ENCODE results near the gene SHC3. TPM values are rescaled to one million over a fixed set of nuclear protein-coding genes. Genes with fewer than 3 reads are reported as not detected.

The SHC3 gene
- total and polyA plus RNA-seq, 9 of the 15 experiments (the other 6 are each of a cell fraction or from before 2014, with no cell fraction given) = not detected

GRCh38 chr9:89013660-89014059 is 165.0 kb downstream of the SHC3 start:
- ChIA-PET CTCF (ENCODE audit: low intra/inter-chr PET ratio) (no interaction called here), POLR2A (no interaction called here)
- no peaks in the 10 kb centered on the region for H4K20me1 ChIP-seq (replicated peaks; ENCODE audit: control insufficient read depth, insufficient read depth, low read length)
- 0% methylated on average over 1 of the region's 1 CpG for WGBS (ENCODE audit: insufficient coverage, low coverage, missing lambda C conversion rate)
- H3K4me1 ChIP-seq (replicated peaks in 1 of 2; ENCODE audit: control insufficient read depth in 2 of 2, insufficient read depth in 2 of 2, low read length in 2 of 2) = no peaks in the 10 kb centered on the region
- no peak for TF ChIP-seq POU5F1 (IDR thresholded peaks at IDR 0.05; ENCODE audit: borderline replicate concordance, low read depth, low read length, partially characterized antibody)
- no peak for TF ChIP-seq ZNF311 (CRISPR knock-in tag; IDR thresholded peaks at IDR 0.05)
- TF ChIP-seq SMARCA5 (IDR thresholded peaks at IDR 0.05) = no peak
- TF ChIP-seq BMI1 (IDR thresholded peaks at IDR 0.05; ENCODE audit: low read length) = no peak
- TF ChIP-seq COPS2 (conservative IDR thresholded peaks at IDR 0.05) = no peak
- TF ChIP-seq PCBP1 (IDR thresholded peaks at IDR 0.05; ENCODE audit: low read depth, low read length, poor library complexity, severe bottlenecking) = no peak
- no peak for TF ChIP-seq DEAF1 (CRISPR knock-in tag; IDR thresholded peaks at IDR 0.05)
- no peak for TF ChIP-seq MTA1 (IDR thresholded peaks at IDR 0.05; ENCODE audit: borderline replicate concordance)
- TF ChIP-seq ZNF212 (CRISPR knock-in tag; IDR thresholded peaks at IDR 0.05) = no peak
- no peak for TF ChIP-seq SMAD3 (CRISPR knock-in tag; conservative IDR thresholded peaks at IDR 0.05)
- no peak for TF ChIP-seq GABPB1 (CRISPR knock-in tag; IDR thresholded peaks at IDR 0.05)
- no peak for TF ChIP-seq RHOXF2B (CRISPR knock-in tag; conservative IDR thresholded peaks at IDR 0.05)
- TF ChIP-seq BDP1 (IDR thresholded peaks at IDR 0.05; ENCODE audit: insufficient read depth, insufficient read length) = no peak
- no peak for TF ChIP-seq PRPF4 (IDR thresholded peaks at IDR 0.05; ENCODE audit: insufficient read depth, low read depth, low read length, poor library complexity, severe bottlenecking)
- TF ChIP-seq FOXM1 (IDR thresholded peaks at IDR 0.05; ENCODE audit: low read depth) = no peak
- no peak for TF ChIP-seq FOXM1 (CRISPR knock-in tag; IDR thresholded peaks at IDR 0.05; ENCODE audit: low read depth)
- FAIRE-seq (no peak), ATAC-seq (no peak), DNase-seq (ENCODE audit: extremely low read depth in 1 of 4, low spot score in 3 of 4) (no peak)
- H3K36me3 ChIP-seq (ENCODE audit: control insufficient read depth, insufficient read depth, low read length) = no peaks in the 10 kb centered on the region
- no TSS peak for BruUV-seq (replicated peaks)
- no peak overlapping the region for H3K4me2 ChIP-seq (ENCODE audit: insufficient read depth, low read length)
- no peak overlapping the region for H3K4me3 ChIP-seq
- H3K9me1 ChIP-seq (ENCODE audit: control insufficient read depth, insufficient read depth, low read length) = no peaks in the 10 kb centered on the region
- H2AFZ ChIP-seq (ENCODE audit: low read depth, low read length) = no peak overlapping the region
- no peak overlapping the region for H3K9ac ChIP-seq (ENCODE audit: insufficient read depth in 1 of 2, low read depth in 2 of 2, low read length in 2 of 2)
- no peaks in the 10 kb centered on the region for H3K9me3 ChIP-seq (replicated peaks; ENCODE audit: control insufficient read depth, insufficient read depth, low read depth, low read length)
- in situ Hi-C loops (cut with MboI) = loop anchor here (25.0 kb wide), 1 partner anchor 1051 kb away; the partner anchor contains the start of gene CDK20
- H3K27me3 ChIP-seq (ENCODE audit: control insufficient read depth in 2 of 2, insufficient read depth in 2 of 2, low read length in 2 of 2) = peaks cover 0 to 17% of the 10 kb centered on the region in 2 experiments; a peak in 2 of 5 replicates
- no peak overlapping the region for H3K27ac ChIP-seq (ENCODE audit: extremely low read depth, low read depth, low read length)
- H3K79me2 ChIP-seq (ENCODE audit: control insufficient read depth, insufficient read depth, low read length) = no peaks in the 10 kb centered on the region
- intact Hi-C loops (cut with micrococcal nuclease) = no loop called here
